Right renal pelvis (tissue), 4 donors: Measurements from ENCODE around the gene MOB1B. TPM values are rescaled to one million over a fixed set of nuclear protein-coding genes. Genes with fewer than 3 reads are reported as not detected.
"Not testable (repeated sequence)": the region's sequence is repeated elsewhere in the genome, so short reads cannot be mapped to it uniquely, and the experiment has no call there.

Experiments used
- DNase-seq, 4 donors: peaks; one replicate each; pipeline ENCODE4 v3.0.0-alpha.2; 2013; ENCODE audit warnings: low read depth in 4 of 4, low spot score in 3 of 4, missing footprints in 1 of 4
- polyA plus RNA-seq, 4 donors: library from polyadenylated mRNA; unstranded; fragments of 120-200 nt; gene quantifications; one replicate each; pipeline ENCODE4 v1.2.1, GENCODE V29; 2013; ENCODE audit not compliant: insufficient read length in 4 of 4

The MOB1B gene
- polyA plus RNA-seq = 10 to 100 TPM; 40.5 to 52.9 (median 45.9) TPM

- peak; percentile 78 to 86 (median 84) for DNase-seq
These were observed at the start of gene MOB1B for GRCh38 chr4:70901984-70902576. Gene MOB1B (plus strand): TSS chr4:70902369. CDS start chr4:70902537, 168 bp downstream.

GRCh38 chr4:70855464-70855863 is 46.7 kb upstream of the MOB1B start:
- no peak for DNase-seq

GRCh38 chr4:70858454-70858853 is 43.7 kb upstream of the MOB1B start:
- DNase-seq = no peak

- no peak for DNase-seq
These were observed 43.1 kb upstream of the MOB1B start for GRCh38 chr4:70859066-70859465.

GRCh38 chr4:70863099-70863790 is 38.9 kb upstream of the MOB1B start:
- DNase-seq = no peak

GRCh38 chr4:70868778-70869177 is 33.4 kb upstream of the MOB1B start:
- no peak for DNase-seq

GRCh38 chr4:70873216-70873615 is 29.0 kb upstream of the MOB1B start:
- no peak for DNase-seq

- no peak for DNase-seq
These were observed 27.7 kb upstream of the MOB1B start for GRCh38 chr4:70874268-70875156.

- no peak for DNase-seq
These were observed 24.6 kb upstream of the MOB1B start for GRCh38 chr4:70877556-70877955.

GRCh38 chr4:70880739-70881138 is 21.4 kb upstream of the MOB1B start:
- no peak for DNase-seq

- DNase-seq = no peak
These were observed 17.0 kb upstream of the MOB1B start for GRCh38 chr4:70885174-70885573.

- DNase-seq = no peak
These were observed 9.9 kb upstream of the MOB1B start for GRCh38 chr4:70892086-70892769.

- DNase-seq = no peak
These were observed 8.4 kb upstream of the MOB1B start for GRCh38 chr4:70893790-70894189.

GRCh38 chr4:70895405-70895804 is 6.8 kb upstream of the MOB1B start:
- no peak for DNase-seq

GRCh38 chr4:70895811-70896491 is 6.2 kb upstream of the MOB1B start:
- DNase-seq = no peak

- not testable (repeated sequence) for DNase-seq
These were observed 3.6 kb upstream of the MOB1B start for GRCh38 chr4:70898581-70898980.

GRCh38 chr4:70901607-70901983 is 574 bp upstream of the MOB1B start:
- DNase-seq = no peak

- DNase-seq = peak in 2 of 4 donors; percentile 38 to 52
These were observed 565 bp downstream of the MOB1B start for GRCh38 chr4:70902577-70903290.

- peak in 1 of 4 donors; percentile 32 for DNase-seq
These were observed 1.1 kb downstream of the MOB1B start for GRCh38 chr4:70903291-70903603.
